ENCODE results near the gene MOG.
"Not testable (repeated sequence)": the region's sequence is repeated elsewhere in the genome, so short reads cannot be mapped to it uniquely, and the experiment has no call there.

The MOG gene

GRCh38 chr6:29637247-29637646 lies 19.6 kb upstream of the MOG start:
- DNase-seq (ENCODE audit: low read depth, low spot score) = no peak

DNA sequence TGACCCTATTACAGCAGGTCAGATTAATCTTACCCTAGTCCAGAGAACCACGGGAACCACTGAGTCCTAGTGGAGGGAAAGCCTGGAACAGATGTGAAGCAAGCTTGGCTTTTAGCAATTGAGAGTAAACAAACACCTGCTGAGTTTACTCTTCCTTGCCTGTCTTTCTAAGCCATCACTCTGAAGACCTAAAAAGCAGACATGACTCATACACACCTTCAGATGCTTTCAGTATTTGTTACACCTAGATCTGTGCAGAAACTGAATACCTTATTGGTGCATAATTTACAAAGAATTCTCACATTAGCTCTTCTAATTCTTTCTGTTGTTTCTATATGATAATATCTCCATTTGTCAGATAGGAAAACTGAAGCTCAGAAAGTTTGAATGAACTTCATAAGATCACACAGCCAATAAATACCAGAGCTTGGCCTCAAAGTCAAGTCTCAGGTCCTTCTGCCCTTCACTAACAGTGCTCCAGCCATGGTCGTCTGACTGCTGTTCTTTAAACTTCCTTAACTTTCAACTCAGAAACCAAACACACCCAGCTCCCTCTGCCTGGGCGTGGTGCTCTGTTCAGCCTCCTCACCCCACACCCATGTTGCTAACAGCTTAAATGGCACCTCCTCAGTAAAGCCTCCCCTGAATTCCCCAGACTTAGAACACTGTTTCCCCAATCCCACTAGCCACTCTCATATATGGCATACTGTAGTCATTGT lies 15.3 kb upstream of the MOG start:
- DNase-seq (ENCODE audit: low read depth, low spot score) = no peak

GRCh38 chr6:29647927-29648642 lies 8.8 kb upstream of the MOG start:
- DNase-seq (ENCODE audit: low read depth, low spot score) = no peak

- peak; percentile 94 for DNase-seq (ENCODE audit: low read depth, low spot score)
These were observed 6.9 kb upstream of the MOG start for GRCh38 chr6:29649701-29650673.

DNA sequence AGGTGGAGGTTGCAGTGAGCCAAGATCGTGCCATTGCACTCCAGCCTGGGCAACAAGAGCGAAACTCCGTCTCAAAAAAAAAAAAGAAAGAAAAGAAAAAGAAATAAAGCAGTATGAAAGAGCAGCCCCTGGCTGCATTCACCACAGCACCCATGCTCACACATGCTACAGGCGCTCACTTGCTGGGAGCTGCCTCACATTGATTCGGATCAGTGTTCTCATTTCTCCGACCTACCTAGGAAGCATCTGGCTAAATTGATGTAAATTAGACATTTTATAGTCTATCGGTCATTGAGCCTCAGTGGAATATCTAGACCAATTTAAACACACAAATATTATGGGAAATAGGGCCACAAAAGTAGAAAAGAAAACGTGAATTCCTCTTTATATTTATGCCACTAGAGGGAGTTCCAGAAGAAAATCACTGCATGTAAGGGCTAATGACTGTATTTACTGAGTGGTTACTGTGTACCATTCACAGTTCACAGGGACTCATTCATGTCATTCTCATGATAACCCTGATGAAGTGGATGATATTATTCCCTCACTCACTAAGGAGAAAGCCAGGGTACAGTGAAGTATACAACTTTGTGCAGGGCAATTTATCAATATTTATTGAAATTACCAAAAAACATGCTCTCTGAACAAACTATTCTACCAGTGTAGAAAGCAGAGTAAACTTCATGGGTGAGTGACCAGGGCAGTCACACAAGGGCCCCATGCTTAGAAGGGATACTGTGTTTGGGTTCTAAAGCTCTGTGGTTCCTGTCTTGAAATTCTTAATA lies 5.3 kb upstream of the MOG start:
- no peak for DNase-seq (ENCODE audit: low read depth, low spot score)

- no peak for DNase-seq (ENCODE audit: low read depth, low spot score)
These were observed 4.7 kb upstream of the MOG start for GRCh38 chr6:29652198-29652584.

GRCh38 chr6:29653452-29654038 lies 3.3 kb upstream of the MOG start:
- no peak for DNase-seq (ENCODE audit: low read depth, low spot score)

GRCh38 chr6:29655658-29656057 lies 1.2 kb upstream of the MOG start:
- DNase-seq (ENCODE audit: low read depth, low spot score) = no peak

GRCh38 chr6:29656157-29656556 lies 735 bp upstream of the MOG start:
- DNase-seq (ENCODE audit: low read depth, low spot score) = no peak

DNA sequence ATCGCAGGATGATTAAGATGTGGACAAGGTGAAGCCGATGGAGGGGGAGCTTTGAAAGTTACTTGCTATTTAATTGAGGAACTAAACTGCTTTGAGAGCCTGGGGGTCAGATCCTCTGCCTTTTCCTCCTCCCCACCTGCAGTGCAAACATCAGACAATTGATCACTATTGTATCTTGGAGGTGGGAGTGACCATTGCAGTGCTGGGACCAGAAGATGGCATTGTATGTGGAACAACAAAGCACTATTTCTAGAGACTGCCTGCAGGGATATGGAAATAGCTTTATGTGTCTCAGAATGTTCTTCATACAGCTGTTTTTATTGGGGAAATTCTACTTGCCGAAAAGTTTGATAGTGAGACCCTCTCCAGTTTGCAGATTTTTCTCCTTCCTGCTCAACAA lies 4.2 kb downstream of the MOG start:
- DNase-seq (ENCODE audit: low read depth, low spot score) = no peak

DNA sequence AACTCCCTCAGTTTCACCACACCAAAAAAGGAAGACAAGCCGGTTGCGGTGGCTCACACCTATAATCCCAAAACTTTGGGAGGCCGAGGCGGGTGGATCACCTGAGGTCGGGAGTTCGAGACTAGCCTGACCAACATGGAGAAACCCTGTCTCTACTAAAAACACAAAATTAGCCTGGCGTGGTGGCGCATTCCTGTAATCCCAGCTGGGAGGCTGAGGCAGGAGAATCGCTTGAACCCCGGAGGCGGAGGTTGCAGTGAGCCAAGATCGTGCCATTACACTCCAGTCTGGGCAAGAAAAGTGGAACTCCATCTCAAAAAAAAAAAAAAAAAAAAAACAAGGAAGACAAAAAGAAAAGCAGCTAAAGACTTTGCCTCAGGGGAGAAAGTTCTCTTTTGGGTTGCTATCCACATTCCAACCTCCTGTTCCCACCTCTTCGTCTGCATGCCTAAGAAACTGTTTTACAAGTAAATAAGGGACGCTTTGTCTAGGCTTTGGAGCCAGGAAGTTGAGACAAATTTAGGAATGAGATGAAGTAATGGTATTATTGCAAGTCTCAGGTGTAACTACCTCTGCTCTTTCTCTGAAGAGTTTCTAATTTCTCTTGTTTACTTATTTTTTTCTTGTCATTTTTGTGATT lies 4.7 kb downstream of the MOG start:
- DNase-seq (ENCODE audit: low read depth, low spot score) = peak; percentile 96

- no peak for DNase-seq (ENCODE audit: low read depth, low spot score)
These were observed 6.6 kb downstream of the MOG start for GRCh38 chr6:29663300-29664042.

- DNase-seq (ENCODE audit: low read depth, low spot score) = no peak
These were observed 9.3 kb downstream of the MOG start for GRCh38 chr6:29665942-29666825.

DNA sequence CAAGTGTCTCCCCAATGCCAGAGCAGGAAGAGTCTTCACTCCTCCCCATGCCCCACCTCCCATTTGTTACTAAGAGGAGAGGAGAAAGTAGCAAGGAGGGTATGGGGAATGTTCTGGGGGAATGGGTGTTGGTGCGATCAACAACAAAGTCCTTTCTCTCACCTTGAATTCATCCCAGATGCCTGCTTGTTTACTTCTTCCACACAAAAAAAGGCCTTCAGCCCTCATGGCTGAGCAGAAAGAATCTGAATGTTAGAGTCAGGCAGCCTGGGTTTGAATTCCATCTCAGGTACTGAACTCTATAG lies 9.9 kb downstream of the MOG start:
- DNase-seq (ENCODE audit: low read depth, low spot score) = no peak

DNA sequence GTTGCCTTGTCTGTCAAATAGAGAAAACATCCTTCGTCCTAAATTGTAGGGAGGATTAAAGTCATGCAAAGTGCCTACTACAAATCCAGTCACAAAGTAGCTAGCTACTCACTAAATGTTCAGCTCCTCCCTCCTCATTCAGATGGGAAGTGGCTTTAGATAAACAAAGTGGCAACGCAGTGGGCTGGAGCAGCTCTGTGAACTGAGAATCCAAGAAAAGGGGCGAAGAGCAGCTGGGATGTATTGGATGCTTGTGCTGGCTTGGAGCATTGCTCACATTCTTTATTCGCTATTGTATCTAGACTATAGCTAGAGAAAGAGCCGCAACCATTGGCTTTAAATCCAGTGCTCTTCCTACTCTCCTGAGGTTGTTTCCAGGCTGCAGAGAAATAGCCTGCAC lies 10.3 kb downstream of the MOG start:
- no peak for DNase-seq (ENCODE audit: low read depth, low spot score)

DNA sequence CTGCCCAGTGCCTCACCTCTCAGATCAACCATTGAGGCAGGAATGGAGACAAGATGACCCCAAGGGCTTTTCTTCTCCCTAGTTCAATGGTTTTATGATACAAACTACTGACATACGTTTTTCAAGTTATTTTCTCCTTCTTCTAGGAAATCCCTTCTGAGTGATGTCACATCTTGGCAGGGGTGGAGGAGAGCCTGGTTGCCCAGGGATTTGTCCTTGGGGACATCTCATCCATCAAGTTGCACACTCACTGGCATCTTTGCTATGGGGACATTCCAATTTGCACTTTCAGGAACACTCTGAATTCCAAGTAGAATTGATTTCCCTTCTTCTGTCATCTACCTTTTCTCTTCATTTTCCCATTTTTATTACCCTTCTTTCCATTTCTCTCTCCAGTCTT lies 14.1 kb downstream of the MOG start:
- no peak for DNase-seq (ENCODE audit: low read depth, low spot score)

DNA sequence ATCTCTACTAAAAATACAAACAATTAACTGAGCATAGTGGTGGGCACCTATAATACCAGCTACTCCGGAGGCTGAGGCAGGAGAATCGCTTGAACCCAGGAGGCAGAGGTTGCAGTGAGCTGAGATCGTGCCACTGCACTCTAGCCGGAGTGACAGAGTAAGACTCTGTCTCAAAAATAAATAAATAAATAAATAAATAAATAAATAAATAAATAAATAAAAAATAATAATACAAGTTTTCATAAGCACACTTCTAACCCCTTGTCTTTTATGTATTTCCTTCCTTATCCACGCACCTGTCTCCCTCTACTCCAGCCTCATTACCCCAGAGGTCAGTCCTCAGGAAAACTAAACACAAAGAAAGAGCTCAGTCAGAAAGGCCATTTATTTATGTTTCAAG lies 15.2 kb downstream of the MOG start:
- DNase-seq (ENCODE audit: low read depth, low spot score) = not testable (repeated sequence)

GRCh38 chr6:29673161-29673560 lies 16.3 kb downstream of the MOG start:
- DNase-seq (ENCODE audit: low read depth, low spot score) = no peak

DNA sequence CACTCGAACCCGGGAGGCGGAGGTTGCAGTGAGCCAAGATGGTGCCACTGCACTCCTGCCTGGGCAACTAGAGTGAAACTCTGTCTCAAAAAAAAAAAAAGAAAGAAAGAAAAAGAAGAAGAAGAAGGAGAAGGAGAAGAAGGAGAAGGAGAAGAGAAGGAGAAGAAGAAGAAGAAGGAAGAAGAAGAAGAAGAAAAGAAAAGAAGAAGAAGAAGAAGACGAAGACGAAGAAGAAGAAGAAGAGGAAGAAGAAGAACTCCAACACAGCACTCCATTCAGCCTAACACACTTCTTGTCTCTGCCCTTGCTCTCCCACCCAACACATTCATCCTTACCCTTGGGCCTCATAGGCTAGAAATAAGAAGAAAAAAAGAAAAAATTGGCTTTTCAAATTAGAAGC lies 17.1 kb downstream of the MOG start:
- DNase-seq (ENCODE audit: low read depth, low spot score) = no peak

Data from iPS DF 19.7 (cell line).